Measurements from ENCODE around the gene TGFBR2. TPM values are rescaled to one million over a fixed set of nuclear protein-coding genes. Genes with fewer than 3 reads are reported as not detected.

The TGFBR2 gene
- total RNA-seq, 1 experiment from 2014 or later: 103 TPM

DNA sequence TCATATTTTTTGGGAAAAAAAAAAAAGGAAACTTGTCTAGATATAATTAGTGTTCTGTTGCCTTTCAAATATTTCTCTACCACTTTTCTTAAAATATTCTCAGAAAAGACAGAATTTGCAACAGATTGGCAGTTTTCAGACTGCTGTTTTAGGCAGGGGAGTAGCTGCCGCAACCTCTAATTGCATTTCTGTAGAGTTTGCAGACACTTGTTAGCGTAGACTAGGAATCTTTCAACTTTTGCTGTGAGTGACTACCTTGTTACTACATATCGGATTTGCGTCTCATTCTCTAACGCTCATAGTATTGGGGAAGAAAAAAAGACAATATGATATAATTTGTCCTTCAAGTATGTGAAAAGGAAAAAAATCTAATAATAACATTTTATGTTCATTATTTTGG lies 10.7 kb downstream of the TGFBR2 start:
- H3K4me1 Mint-ChIP-seq (ENCODE audit: insufficient read depth, unreplicated experiment): peaks cover 76% of the 10 kb centered on the region
- ChIA-PET CTCF (interaction anchor here (0.8 kb wide), 2 partner anchors 20 to 76 kb away, joined by 3 to 4 read pairs; no protein-coding TSS in a partner anchor), POLR2A (interaction anchor here (0.6 to 11.7 kb wide), 4 partner anchors 8 to 526 kb away, joined by 4 to 190 read pairs (median 28); partner anchors contain the start of gene TGFBR2)
- intact Hi-C loops (cut with micrococcal nuclease): no loop called here
- BruUV-seq (replicated peaks): no TSS peak
- DNase-seq (ENCODE audit: unreplicated experiment): no peak
- no peak overlapping the region for H3K27ac Mint-ChIP-seq (ENCODE audit: low read depth, unreplicated experiment)
- no peaks in the 10 kb centered on the region for H3K27me3 Mint-ChIP-seq (ENCODE audit: insufficient read depth, unreplicated experiment)
- peaks cover 68% of the 10 kb centered on the region for H3K36me3 Mint-ChIP-seq (ENCODE audit: insufficient read depth, unreplicated experiment)
- no peaks in the 10 kb centered on the region for H3K9me3 Mint-ChIP-seq (ENCODE audit: unreplicated experiment)
- H3K4me3 Mint-ChIP-seq (ENCODE audit: unreplicated experiment): no peak overlapping the region
- TF ChIP-seq CTCF (IDR thresholded peaks at IDR 0.05; ENCODE audit: unreplicated experiment): no peak

- H3K9me3 Mint-ChIP-seq (ENCODE audit: unreplicated experiment): no peaks in the 10 kb centered on the region
- BruUV-seq (replicated peaks): no TSS peak
- DNase-seq (ENCODE audit: unreplicated experiment): no peak
- intact Hi-C loops (cut with micrococcal nuclease): no loop called here
- peaks cover 71% of the 10 kb centered on the region for H3K4me1 Mint-ChIP-seq (ENCODE audit: insufficient read depth, unreplicated experiment)
- H3K27ac Mint-ChIP-seq (ENCODE audit: low read depth, unreplicated experiment): peak overlapping the region; percentile 12
- H3K27me3 Mint-ChIP-seq (ENCODE audit: insufficient read depth, unreplicated experiment): no peaks in the 10 kb centered on the region
- no peak for TF ChIP-seq CTCF (IDR thresholded peaks at IDR 0.05; ENCODE audit: unreplicated experiment)
- peaks cover 74% of the 10 kb centered on the region for H3K36me3 Mint-ChIP-seq (ENCODE audit: insufficient read depth, unreplicated experiment)
- CTCF ChIA-PET: no interaction called here
- no peak overlapping the region for H3K4me3 Mint-ChIP-seq (ENCODE audit: unreplicated experiment)
- POLR2A ChIA-PET: interaction anchor here (4.9 to 11.7 kb wide), 2 partner anchors 7 to 10 kb away, joined by 35 to 190 read pairs; partner anchors contain the start of gene TGFBR2
Measured at GRCh38 chr3:30617653-30618052, 11.3 kb downstream of the TGFBR2 start.

DNA sequence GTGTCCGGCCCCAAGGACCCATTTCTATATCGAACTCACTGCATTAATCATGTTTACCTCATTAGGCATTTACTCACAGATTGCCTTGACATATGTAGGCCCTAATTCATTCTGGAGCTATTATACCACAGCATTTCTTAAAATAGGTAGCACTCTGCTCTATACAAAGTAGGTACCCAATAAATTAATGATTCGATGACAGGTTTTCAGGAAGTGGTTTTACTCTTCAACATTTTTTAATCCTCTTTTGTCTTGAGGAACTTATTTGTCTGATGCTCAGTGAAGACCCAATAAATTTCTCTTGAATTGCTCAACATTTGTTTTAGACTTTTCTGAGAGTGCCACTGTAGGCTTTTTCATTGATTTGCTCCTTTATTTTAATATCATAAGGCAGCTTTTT lies 12.1 kb downstream of the TGFBR2 start:
- Mint-ChIP-seq H3K27me3 (ENCODE audit: insufficient read depth, unreplicated experiment) (no peaks in the 10 kb centered on the region), H3K36me3 (ENCODE audit: insufficient read depth, unreplicated experiment) (peaks cover 76% of the 10 kb centered on the region), H3K4me1 (ENCODE audit: insufficient read depth, unreplicated experiment) (peaks cover 65% of the 10 kb centered on the region), H3K4me3 (ENCODE audit: unreplicated experiment) (no peak overlapping the region), H3K27ac (ENCODE audit: low read depth, unreplicated experiment) (no peak overlapping the region), H3K9me3 (ENCODE audit: unreplicated experiment) (no peaks in the 10 kb centered on the region)
- intact Hi-C loops (cut with micrococcal nuclease): no loop called here
- TF ChIP-seq CTCF (IDR thresholded peaks at IDR 0.05; ENCODE audit: unreplicated experiment): no peak
- CTCF ChIA-PET: interaction anchor here (0.7 kb wide), 1 partner anchor 168 kb away, joined by 3 read pairs; no protein-coding TSS in a partner anchor
- no TSS peak for BruUV-seq (replicated peaks)
- POLR2A ChIA-PET: interaction anchor here (1.0 to 4.9 kb wide), 2 partner anchors 11 to 15 kb away, joined by 4 to 35 read pairs; partner anchors contain the start of gene TGFBR2
- DNase-seq (ENCODE audit: unreplicated experiment): no peak

- Mint-ChIP-seq H3K4me3 (ENCODE audit: unreplicated experiment) (no peak overlapping the region), H3K27ac (ENCODE audit: low read depth, unreplicated experiment) (peak overlapping the region; percentile 3), H3K36me3 (ENCODE audit: insufficient read depth, unreplicated experiment) (peaks cover 82% of the 10 kb centered on the region), H3K27me3 (ENCODE audit: insufficient read depth, unreplicated experiment) (no peaks in the 10 kb centered on the region), H3K9me3 (ENCODE audit: unreplicated experiment) (no peaks in the 10 kb centered on the region), H3K4me1 (ENCODE audit: insufficient read depth, unreplicated experiment) (peaks cover 59% of the 10 kb centered on the region)
- ChIA-PET POLR2A (interaction anchor here (1.0 to 4.9 kb wide), 2 partner anchors 12 to 14 kb away, joined by 4 to 35 read pairs; partner anchors contain the start of gene TGFBR2), CTCF (interaction anchor here (1.2 kb wide), 1 partner anchor 74 kb away, joined by 5 read pairs; no protein-coding TSS in a partner anchor)
- intact Hi-C loops (cut with micrococcal nuclease): no loop called here
- DNase-seq (ENCODE audit: unreplicated experiment): no peak
- BruUV-seq (replicated peaks): no TSS peak
- no peak for TF ChIP-seq CTCF (IDR thresholded peaks at IDR 0.05; ENCODE audit: unreplicated experiment)
Measured at GRCh38 chr3:30619318-30619717, 12.9 kb downstream of the TGFBR2 start.

All from MCF 10A (cell line).